Posterior cingulate gyrus (tissue), 11 donors: ENCODE measurements around the gene OSTF1.
A peak's percentile ranks its signal among the peaks of the same experiment; 100 is the strongest.

Source experiments
- DNase-seq, 10 donors: peaks; one replicate each; pipeline versions ENCODE4 v3.0.0 to v3.0.0-alpha.2; 2020 to 2021; ENCODE audit warnings: mixed read lengths in 3 of 10
- intact Hi-C: fragments of 100-400 bp; cut with DNase I; formaldehyde crosslinking; loops from one replicate; pipeline ENCODE4 v1.15.1; 2023

Gene OSTF1

DNA sequence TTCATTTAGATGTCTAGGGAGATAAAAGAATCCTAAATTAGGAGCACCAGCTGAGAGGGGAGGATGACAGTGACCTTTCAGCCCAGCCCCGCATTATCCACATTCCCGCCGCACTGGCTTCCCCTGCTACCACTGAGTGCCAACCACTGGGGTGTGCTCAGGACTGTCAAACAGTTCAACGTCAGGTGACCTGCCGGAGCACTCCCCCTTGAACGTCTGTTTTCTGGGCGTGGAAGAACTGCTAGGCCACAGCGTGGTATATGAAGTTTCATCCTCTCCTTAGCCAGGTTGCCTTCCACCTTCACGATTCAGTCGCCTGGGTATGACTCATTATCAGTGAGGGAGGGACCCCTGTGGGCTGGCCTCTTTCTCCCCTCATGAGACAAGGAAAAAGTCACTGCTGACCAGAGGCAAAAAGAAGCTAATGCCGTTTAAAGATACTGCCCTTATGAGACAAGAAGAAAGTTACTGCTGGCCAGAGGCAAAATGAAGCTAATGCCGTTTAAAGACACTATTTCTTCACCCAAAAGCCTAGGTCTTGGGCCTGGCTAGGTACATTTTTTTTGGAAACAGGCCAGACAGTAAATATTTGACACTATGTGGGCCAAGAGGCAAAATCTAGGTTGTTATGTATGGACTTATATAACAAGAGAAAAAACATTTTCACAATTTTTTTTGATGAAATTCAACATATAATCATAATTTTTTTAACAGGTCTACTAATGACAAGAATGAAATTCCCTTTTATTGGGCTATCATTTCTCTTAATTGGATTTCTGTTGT lies 4.9 kb upstream of the OSTF1 start:
- DNase-seq: peak in 5 of 10 donors; percentile 29 to 91 (median 54)

GRCh38 chr9:75084081-75084672 lies 4.1 kb upstream of the OSTF1 start:
- no peak for DNase-seq
- intact Hi-C loops: loop anchor here (10.0 kb wide), 1 partner anchor 1311 kb away; the partner anchor contains the start of gene RFK

More for the DNA sequence above, 4.9 kb upstream of the OSTF1 start:
- intact Hi-C loops: loop anchor here (10.0 kb wide), 1 partner anchor 1311 kb away; the partner anchor contains the start of gene RFK

GRCh38 chr9:75085640-75086039 lies 2.7 kb upstream of the OSTF1 start:
- intact Hi-C loops: loop anchor here (5.0 to 10.0 kb wide), 3 partner anchors 102 to 1309 kb away; partner anchors contain the start of genes C9orf40 and RFK
- DNase-seq: no peak

DNA sequence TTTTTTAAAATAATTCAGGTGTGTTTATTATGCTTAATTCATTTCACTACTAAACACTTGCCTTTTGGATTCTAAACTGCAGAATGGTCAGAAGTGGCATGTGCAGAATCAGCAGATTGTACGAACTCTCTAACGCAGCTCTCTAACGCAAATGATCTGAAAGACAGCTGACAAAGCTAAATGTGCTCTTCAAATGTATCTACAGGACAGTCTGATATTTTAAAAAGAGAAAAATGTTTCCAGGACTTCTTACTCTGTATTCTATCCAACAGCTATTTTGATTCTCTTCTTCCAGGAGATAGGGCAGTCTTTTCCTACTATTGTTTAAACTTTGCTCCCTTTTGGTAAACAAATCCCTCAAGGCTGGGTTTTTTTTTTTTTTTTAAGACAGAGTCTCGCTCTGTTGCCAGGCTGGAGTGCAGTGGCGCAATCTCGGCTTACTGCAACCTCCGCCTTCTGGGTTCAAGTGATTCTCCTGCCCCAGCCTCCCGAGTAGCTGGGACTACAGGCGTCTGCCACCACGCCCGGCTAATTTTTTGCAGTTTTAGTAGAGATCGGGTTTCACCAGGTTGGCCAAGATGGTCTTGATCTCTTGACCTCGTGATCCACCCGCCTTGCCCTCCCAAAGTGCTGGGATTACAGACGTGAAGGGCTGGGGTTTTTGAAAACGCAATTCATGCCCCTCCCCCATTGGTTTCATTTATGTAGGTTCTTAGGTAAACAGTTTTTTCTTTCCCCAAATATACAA lies 1.6 kb upstream of the OSTF1 start:
- intact Hi-C loops: loop anchor here (5.0 to 10.0 kb wide), 3 partner anchors 101 to 1308 kb away; partner anchors contain the start of genes C9orf40 and RFK
- peak in 1 of 10 donors; percentile 49 for DNase-seq

- DNase-seq: peak in 1 of 10 donors; percentile 57
- intact Hi-C loops: loop anchor here (5.0 to 10.0 kb wide), 3 partner anchors 100 to 1307 kb away; partner anchors contain the start of genes C9orf40 and RFK
Measured at GRCh38 chr9:75087289-75087823, 958 bp upstream of the OSTF1 start.

DNA sequence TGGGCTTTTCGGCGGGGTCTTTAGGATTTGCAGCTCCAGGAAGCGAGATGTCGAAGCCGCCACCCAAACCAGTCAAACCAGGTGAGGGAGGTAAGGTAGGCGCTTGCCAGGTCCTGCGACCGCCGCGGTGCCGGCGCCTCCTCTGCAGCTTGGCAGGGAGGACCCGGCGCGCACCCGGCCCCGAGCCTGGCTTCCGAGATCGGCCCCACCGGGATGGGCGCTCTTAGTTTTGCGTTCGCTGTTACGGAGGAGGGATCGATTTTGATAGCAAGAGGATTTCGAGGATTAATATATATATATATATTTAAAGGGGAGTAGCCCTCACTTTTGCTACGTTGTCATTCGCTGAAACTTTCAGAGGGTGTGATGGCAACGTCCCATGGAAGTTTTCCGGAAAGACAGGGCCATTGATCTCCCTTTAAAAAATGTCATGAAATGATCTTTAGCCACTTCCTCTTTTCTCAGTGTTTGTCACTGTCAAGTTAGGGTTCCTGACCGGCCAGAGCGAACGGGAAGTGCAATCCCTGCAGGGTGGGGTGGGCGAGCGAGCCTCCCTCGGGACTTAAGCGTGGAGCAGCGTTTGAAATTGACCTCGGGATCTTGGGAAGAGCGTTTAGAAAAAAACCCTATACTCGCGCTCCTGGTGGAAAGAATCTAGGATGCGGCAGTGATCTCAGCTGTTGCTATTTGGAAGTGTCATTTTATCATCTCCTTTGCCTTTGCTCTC lies 495 bp downstream of the OSTF1 start:
- intact Hi-C loops: loop anchor here (1.0 to 10.0 kb wide), 4 partner anchors 61 to 1306 kb away; partner anchors contain the start of genes C9orf40, CARNMT1 and RFK
- peak in 5 of 10 donors; percentile 32 to 87 (median 33) for DNase-seq

DNA sequence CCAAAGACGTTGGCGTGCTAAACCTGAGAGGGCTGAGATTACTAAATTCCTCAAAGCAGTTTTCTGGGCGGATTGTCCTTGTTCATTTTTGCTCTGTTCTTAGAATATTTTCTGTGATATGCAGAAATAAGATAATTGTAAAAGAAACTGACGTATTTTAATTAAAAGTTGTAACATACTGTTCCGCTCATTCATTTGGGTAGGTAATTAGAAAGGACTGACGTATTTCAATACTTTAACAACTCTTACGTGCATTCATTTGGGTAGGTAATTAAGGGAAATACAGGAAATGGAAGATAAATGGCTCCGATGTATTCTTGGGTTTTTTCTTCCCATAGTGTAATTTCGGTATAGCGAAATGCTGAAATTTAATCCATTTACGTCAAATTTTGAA lies 1.1 kb downstream of the OSTF1 start:
- DNase-seq: no peak
- intact Hi-C loops: loop anchor here (5.0 to 10.0 kb wide), 3 partner anchors 98 to 1305 kb away; partner anchors contain the start of genes C9orf40 and RFK

- intact Hi-C loops: loop anchor here (5.0 kb wide), 1 partner anchor 37 kb away; no protein-coding TSS in a partner anchor
- DNase-seq: no peak
Measured at GRCh38 chr9:75090579-75090978, 2.3 kb downstream of the OSTF1 start.

DNA sequence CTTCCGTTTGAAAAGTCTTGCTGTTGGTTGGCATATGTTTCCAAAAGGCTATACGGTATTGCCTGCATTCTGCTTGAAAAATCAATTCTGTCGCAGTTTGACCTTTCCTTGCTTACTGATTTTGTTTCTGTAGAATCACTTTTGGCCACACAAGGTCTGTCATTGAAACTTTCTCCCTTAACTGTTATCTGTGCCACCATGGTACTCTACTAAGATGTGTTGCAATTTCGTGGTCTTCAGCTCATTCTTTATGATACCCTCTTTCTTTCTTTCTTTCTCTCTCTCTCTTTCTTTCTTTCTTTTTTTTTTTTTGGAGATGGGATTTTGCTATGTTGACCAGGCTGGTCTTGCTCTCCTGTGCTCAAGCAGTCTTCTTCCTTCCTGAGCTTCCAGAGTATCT lies 4.5 kb downstream of the OSTF1 start:
- DNase-seq: no peak
- intact Hi-C loops: loop anchor here (5.0 kb wide), 1 partner anchor 35 kb away; no protein-coding TSS in a partner anchor

GRCh38 chr9:75096796-75097195 lies 8.5 kb downstream of the OSTF1 start:
- intact Hi-C loops: no loop called here
- DNase-seq: no peak

DNA sequence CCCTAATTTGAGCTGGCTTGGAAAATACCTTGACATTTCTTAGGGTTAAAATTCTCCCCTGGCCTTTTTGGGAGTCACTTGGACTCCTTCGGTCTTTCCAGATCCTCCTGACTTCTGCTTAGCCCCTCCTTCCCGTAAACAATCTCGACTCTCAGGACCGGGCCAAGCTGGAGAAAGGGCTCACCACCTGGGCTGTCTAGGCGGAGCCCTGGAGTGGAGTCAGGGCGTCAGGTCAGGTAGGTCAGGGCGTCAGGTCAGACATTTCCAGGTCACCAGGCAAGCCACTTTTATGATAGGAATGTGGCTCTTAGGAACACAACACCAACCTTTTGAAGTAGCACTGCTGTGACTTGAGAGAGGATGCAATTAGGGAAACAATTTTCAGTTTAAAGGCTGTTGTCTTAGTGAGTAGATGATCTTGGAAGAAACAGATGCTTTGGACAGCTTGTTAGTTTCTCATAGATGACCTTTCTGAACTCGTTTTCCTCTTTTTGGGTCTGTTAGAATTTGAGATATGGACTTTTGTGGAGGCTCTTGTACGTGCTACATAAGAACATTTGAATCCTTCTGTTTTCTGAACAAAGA lies 12.8 kb downstream of the OSTF1 start:
- DNase-seq: peak in 1 of 10 donors; percentile 65
- intact Hi-C loops: no loop called here

DNA sequence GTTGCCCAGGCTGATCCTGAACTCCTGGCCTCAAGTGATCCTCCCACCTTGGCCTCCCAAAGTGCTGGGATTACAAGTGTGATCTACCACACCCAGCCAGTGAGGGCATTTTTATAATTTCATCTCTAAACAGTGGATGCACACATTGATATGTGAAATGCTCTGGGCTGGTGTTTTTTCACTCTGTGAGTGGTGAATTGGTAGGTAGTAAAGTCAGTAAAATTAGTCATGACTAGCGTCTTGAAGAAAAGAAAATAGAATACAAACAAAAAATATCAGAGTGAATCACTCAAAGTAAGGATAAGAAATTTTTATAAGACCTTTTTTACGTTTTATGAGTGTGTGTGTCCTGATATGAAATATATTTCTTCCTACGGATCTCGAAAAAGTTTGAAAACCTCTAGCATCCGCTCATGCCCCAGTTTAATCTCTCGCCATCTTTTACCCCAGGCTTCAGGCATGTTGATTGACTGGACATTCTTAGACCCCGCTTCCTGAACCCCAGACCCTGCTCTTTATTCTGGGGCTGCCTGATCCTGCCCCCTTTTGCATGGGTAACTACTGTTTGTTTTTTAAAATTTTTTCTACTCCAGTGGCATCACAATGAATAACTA lies 14.0 kb downstream of the OSTF1 start:
- intact Hi-C loops: no loop called here
- DNase-seq: no peak

GRCh38 chr9:75104607-75105006 lies 16.3 kb downstream of the OSTF1 start:
- intact Hi-C loops: no loop called here
- no peak for DNase-seq

- intact Hi-C loops: no loop called here
- no peak for DNase-seq
Measured at GRCh38 chr9:75105019-75105540, 16.8 kb downstream of the OSTF1 start.

- intact Hi-C loops: no loop called here
- DNase-seq: no peak
Measured at GRCh38 chr9:75105841-75106240, 17.5 kb downstream of the OSTF1 start.

DNA sequence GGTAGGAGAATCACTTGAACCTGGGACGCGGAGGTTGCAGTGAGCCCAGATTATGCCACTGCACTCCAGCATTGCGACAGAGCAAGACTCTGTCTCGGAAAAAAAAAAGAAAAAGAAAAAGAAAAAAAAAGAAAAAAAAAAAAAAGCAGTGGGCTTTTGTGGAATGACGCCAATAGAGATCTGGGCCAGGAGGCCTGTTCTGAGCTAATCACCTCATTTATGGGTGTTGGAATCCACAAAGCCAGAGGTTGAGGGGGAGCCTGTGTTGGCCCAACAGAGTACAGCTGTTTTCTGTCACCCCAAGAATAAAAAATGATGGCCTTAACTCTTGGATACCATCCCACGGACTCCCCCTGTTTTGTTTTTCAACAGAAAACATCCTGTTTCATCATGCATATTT lies 18.5 kb downstream of the OSTF1 start:
- DNase-seq: no peak
- intact Hi-C loops: no loop called here

- no peak for DNase-seq
- intact Hi-C loops: no loop called here
Measured at GRCh38 chr9:75108571-75108970, 20.3 kb downstream of the OSTF1 start.

GRCh38 chr9:75109210-75109839 lies 21.0 kb downstream of the OSTF1 start:
- intact Hi-C loops: no loop called here
- peak in 1 of 10 donors; percentile 54 for DNase-seq
